Embryonic facial prominence (tissue), 1 donor: Measurements from ENCODE around the gene CDR2L.

Experiments used
- DNase-seq: peaks from one replicate; pipeline ENCODE4 v3.0.0-alpha.2; 2016; ENCODE audit errors: extremely low spot score

The CDR2L gene

GRCh38 chr17:74987418-74987908, at the start of gene CDR2L:
Gene CDR2L, plus strand, starts transcription at chr17:74987632. Its CDS starts 412 bp downstream, at chr17:74988044.
- peak; percentile 78 for DNase-seq

- no peak for DNase-seq
Measured at GRCh38 chr17:74938194-74938950, 49.1 kb upstream of the CDR2L start.

GRCh38 chr17:74939534-74939933, 47.9 kb upstream of the CDR2L start:
- no peak for DNase-seq

DNA sequence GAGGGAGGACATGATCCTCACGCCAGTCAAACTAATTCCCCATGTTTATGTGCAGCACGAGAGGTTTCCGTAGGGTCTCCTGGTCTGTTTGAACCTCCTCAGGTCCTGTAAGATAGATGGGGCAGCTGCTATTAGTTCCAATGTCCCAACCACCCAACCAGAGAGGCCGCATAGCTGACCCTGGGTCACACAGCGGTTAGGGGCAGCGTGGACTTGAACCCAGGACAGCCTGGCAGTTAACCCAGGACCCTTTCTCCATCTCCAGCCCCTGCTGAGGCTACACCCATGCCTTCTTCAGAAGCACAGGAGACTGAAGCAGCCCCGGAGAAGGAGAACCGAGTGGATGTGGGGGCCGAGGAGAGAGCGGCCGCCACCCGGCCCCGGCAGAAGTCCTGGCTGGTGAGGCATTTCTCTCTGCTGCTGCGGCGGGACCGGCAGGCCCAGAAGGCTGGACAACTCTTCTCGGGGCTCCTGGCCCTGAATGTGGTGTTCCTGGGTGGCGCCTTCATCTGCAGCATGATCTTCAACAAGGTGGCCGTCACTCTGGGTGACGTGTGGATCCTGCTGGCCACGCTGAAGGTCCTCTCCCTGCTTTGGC, 46.2 kb upstream of the CDR2L start:
- DNase-seq: no peak

GRCh38 chr17:74943808-74944522, 43.5 kb upstream of the CDR2L start:
- no peak for DNase-seq

DNA sequence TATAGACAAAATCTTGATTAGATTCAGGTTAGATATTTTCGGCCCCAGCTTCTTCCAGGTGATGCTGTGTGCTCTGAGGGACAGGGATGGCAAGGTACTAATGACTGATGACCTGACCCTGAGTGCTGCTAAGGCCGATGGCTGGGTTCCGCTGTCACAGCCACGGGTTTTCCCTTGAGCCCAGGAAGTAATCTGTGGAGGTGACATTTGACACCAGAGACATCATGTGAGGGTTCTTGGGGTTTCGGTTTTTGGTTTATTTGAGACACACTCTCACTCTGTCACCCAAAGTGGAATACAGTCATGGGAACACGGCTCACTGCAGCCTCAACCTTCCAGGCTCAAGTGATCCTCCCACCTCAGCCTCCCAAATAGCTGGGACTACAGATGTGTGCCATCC, 41.9 kb upstream of the CDR2L start:
- no peak for DNase-seq

DNA sequence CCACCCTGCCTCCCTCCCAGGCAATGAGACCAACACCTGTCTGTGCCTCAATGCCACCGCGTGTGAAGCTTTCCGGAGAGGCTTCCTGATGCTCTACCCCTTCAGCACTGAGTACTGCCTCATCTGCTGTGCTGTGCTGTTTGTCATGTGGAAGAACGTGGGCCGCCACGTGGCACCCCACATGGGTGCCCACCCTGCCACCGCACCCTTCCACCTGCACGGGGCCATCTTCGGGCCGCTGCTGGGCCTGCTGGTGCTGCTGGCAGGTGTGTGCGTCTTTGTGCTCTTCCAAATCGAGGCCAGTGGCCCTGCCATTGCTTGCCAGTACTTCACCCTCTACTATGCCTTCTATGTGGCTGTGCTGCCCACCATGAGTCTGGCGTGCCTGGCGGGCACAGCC, 40.8 kb upstream of the CDR2L start:
- DNase-seq: no peak

GRCh38 chr17:74947041-74947754, 40.2 kb upstream of the CDR2L start:
- no peak for DNase-seq

DNA sequence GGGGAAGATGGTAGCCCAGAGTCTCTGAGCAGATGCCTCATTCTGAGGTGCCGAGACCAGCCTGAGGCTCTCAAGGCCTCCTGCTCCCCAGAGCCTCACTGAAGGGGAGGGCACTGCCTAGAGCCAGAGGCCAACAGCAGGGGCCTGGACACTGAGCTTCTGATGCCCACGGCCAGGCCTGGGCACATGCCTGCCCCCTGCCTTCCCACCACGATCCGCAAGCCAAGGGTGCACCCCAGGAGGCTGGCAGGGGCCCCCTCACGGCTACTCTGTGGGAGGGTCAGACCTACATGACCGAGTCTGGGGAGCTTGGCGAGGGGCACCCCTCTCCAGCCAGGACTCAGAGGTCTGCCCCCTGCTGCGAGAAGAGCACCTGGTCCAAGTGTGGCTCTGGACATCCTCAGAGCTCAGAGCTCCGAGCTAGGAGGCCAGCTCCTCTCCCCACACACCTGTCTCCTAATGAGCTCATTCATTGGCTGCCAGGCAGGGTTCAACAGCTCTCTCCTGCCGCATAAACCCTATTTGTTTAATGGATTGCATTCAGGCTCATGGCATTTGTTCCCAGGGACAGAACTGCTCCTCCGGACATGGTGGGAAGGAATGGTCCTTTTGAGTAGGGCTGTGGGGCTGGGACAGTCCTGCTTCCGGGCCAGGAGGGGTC, 37.8 kb upstream of the CDR2L start:
- no peak for DNase-seq

- DNase-seq: no peak
Measured at GRCh38 chr17:74950207-74950606, 37.2 kb upstream of the CDR2L start.

- no peak for DNase-seq
Measured at GRCh38 chr17:74951065-74951464, 36.4 kb upstream of the CDR2L start.

DNA sequence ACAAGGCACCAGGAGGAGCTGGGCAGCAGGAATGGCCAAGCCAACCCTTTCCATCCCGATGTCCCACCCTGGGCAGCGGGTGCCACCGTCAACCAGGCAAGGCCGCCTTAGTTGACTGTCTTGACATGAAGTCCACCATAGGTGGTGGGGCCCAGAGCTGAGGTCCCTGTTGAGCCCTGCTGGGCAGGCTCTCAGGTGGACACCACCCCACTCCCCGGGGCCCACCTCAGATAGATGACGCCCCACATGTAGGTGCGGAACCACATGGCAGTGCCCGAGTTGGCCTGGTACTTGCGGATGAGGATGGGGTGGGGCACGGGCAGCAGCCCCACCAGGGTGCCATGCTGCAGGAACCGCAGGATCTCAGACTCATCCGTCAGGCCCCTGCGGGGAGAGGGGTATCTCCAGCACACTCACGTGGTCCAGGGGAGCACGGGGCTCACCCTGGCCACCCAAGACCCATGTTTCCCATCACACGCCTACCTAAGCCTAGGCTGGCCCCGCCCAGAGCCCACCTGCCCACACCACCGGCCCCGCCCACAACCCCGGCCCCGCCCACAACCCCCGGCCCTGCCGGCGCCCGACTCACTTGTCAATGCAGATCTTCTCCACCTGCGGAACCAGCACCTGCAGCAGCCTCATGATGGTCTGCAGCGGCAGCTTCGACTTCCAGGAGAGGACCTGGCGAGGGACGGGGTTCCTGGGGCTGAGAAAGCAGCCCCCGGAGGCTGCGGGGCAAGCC, 35.6 kb upstream of the CDR2L start:
- no peak for DNase-seq

GRCh38 chr17:74952431-74953133, 34.9 kb upstream of the CDR2L start:
- no peak for DNase-seq

DNA sequence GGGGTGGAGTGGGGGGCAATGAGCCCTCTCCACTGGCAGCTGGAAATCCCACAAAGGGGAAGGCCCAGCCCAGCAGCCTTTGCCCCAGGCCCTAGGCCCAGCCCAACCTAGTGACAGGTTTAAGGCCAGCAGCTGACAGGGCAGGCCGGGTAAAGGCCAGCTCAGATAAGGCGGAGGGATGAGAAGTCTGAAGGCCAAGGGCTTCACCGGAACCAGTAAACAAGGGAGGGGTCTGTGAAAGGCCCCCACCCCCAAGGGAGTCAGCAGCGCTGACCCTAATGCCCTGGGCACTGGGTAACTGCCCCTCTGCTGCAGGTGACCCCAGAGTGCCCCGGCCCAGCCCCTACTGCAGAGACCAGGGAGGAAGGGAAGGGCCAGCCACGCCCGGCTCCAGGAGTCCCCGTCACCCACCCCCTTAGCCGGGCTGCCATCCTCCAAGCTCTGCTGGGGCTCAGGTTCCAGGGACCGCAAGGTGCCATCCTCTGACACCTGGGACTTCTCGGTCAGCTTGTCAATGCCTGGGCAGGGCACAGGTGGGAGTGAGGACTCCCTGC, 34.2 kb upstream of the CDR2L start:
- DNase-seq: no peak

DNA sequence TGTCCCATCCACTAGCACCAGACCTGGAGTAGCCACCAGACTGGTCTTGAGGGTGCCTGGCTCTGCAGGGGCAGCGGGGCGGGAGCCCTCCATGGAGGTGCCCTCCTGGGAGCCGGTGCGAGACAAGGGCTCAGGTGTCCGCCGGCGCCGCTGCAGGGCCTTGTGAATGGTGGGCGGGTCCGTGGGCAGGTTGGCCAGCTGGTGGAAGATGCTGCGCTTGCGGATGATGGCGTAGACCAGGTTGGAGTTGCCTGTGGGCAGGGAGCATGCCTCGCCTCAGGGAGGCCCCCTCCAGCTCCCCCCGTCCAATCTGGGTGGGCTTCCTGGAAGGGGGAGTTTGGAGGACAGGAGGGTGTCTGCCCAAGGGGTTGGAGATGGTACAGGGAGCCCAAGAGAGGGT, 33.3 kb upstream of the CDR2L start:
- no peak for DNase-seq

DNA sequence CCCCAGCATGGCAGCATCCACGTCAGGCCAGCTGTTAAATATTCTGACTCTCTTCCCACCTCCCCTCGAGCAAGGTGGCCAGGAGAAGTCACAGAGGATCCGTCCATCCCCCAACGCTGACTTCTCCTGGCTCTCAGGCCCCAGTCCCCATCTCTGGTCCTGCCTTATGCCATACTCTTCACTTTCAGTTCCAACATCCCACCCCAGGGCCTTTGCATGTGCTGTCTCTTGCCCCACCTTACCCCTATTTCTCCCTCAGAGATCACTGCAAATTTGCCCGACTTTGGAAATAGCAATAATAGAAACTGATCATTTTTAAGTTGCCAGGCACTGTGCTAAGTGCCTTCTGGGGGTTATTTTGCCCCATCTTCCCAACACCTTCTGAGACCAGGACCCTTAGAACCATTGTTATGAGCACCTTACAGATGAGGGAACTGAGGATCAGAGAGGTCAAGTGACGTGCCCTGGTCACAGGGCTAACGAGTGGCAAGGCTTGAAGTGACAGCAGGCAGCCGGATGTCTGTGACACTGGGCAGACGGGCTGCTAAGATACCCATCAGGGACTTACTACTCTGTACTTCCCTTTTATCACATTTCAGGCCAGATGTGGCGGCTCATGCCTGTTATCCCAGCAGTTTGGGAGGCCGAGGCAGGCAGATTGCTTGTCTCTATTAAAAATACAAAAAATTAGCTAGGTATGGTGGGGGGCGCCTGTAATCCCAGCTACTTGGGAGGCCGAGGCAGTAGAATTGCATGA, 32.6 kb upstream of the CDR2L start:
- no peak for DNase-seq

DNA sequence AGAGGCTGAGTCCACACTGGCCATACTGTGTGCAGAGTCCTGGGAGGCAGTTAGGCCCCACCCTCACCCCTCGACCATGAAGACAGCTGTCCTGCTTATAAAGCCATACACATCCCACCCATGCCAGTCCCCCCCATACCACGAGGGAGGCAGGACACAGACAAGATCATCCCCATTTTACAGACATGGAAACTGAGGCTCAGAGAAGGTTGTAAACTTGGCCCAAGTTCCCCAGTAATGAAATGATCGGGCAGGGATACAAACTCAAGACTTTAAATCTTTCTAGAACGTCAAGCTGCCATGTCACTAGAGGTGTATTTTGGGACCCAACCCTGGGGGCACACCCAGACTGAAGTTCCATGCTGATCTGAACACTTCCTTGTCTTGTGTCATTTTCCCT, 31.3 kb upstream of the CDR2L start:
- DNase-seq: no peak

DNA sequence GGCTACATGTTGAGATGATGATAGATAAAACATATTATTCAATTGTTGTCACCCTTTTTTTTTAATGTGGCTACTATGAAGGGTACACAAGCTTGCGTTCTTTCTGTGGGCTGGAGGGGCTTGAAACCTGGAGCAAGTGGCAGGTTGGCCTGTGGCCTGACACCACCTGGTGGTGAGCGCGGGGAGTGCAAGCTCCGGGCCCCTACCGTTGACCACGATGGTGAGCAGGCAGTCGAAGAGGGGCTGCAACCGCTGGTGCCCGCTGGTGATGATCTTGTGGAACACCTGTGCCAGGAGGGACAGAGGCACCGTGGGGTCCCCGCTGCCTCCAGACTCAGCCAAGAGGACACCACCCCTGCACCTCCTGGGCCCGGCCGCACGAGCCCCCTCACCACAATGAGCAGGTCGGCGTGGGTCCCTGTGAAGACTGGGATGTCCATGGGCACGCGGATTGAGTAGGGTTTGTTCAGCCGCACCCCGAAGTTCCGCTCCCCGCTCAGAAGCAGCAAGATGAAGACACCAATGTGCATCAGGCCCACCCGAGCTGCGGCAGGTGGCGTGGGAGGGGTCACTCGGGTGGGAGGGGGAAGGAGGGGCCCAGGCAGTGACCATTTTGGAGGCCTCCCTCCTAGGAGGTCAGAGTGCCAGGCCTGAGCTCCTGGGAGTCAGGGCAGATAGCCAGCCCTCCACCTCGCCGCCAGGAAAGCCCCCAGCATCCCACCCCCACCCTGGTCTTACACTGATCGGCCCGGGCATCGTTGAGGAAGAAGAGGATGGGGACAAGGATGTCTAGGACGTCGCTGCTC, 29.3 kb upstream of the CDR2L start:
- DNase-seq: no peak
